GM12878 (cell line): ENCODE results near the gene RPS6KA2. TPM values are rescaled to one million over a fixed set of nuclear protein-coding genes. Genes with fewer than 3 reads are reported as not detected.

Experiments used
- ATAC-seq: fragments of 200-7000 bp; cut with Tn5 transposase; 3 replicates; pipeline ENCODE4 v1.9.1; 2020; ENCODE audit warnings: mild to moderate bottlenecking, moderate library complexity
- BruUV-seq: library from RNA; stranded (reverse); fragments of 400-500 nt; replicated peaks from 2 replicates; lab custom pipeline; 2021; lab: Mats Ljungman, UMichigan
- CTCF ChIA-PET: fragments of 300-600 bp; sonication (Branson Sonifier 250); formaldehyde crosslinking; extraction: SDS; loops from one replicate; lab custom pipeline; 2021; ENCODE audit warnings: inconsistent platforms; lab: Yijun Ruan, JAX
- POLR2A ChIA-PET: fragments of 350-600 bp; formaldehyde crosslinking; extraction: SDS; loops from one replicate; lab custom pipeline; 2021; ENCODE audit warnings: inconsistent platforms; lab: Charles Lee
- RAD21 ChIA-PET: fragments of 300-600 bp; sonication (Branson Sonifier 250); formaldehyde crosslinking; loops from one replicate; lab custom pipeline; 2023; ENCODE audit warnings: antibody characterized with exemption; ENCODE audit not compliant: unreplicated experiment; lab: Charles Lee
- SMC1A ChIA-PET: fragments of 300-600 bp; sonication (Branson Sonifier 250); formaldehyde crosslinking; loops from one replicate; lab custom pipeline; 2023; ENCODE audit not compliant: unreplicated experiment, uncharacterized antibody; lab: Charles Lee
- DNase-seq: peaks from one replicate; pipeline ENCODE4 v3.0.0-alpha.2; 2011; ENCODE audit warnings: low read depth, low spot score
- FAIRE-seq: peaks from 3 replicates; lab custom pipeline; 2011; peaks lifted over from hg19 to GRCh38; lab: Jason Lieb, UNC
- H2AFZ ChIP-seq: 2 replicates; pipeline ENCODE4 v1.6.0; 2011; ENCODE audit warnings: low read depth, low read length, control low read depth; ENCODE audit not compliant: control insufficient read depth
- H3K27ac ChIP-seq: 2 replicates; pipeline ENCODE4 v1.5.1; 2011; ENCODE audit warnings: control low read depth; ENCODE audit not compliant: control insufficient read depth, insufficient read depth
- H3K27me3 ChIP-seq, 2 experiments: replicated peaks in 1 of 2; 2 replicates each; pipeline versions ENCODE4 v1.6.0 to v1.6.1; 2011; ENCODE audit warnings: low read length in 1 of 2; ENCODE audit not compliant: control insufficient read depth in 2 of 2, insufficient read depth in 2 of 2
- H3K36me3 ChIP-seq, 2 experiments: 2 replicates each; pipeline ENCODE4 v1.5.1; 2011; ENCODE audit warnings: low read length in 1 of 2; ENCODE audit not compliant: control insufficient read depth in 2 of 2, insufficient read depth in 2 of 2
- H3K4me1 ChIP-seq: 2 replicates; pipeline ENCODE4 v1.6.1; 2011; ENCODE audit warnings: mild to moderate bottlenecking, low read length, moderate library complexity, mixed read lengths; ENCODE audit not compliant: control insufficient read depth, insufficient read depth
- H3K4me2 ChIP-seq: 2 replicates; pipeline ENCODE4 v1.6.0; 2011; ENCODE audit warnings: control low read depth; ENCODE audit not compliant: control insufficient read depth, insufficient read depth
- H3K4me3 ChIP-seq: fragments of 200-600 bp; sonication (generic); 2 replicates; pipeline ENCODE4 v1.5.1; 2016
- H3K79me2 ChIP-seq: 2 replicates; pipeline ENCODE4 v1.6.0; 2011; ENCODE audit warnings: low read length; ENCODE audit not compliant: control insufficient read depth, insufficient read depth
- H3K9ac ChIP-seq: 2 replicates; pipeline ENCODE4 v1.8.0; 2011; ENCODE audit warnings: low read length, control low read depth, mixed read lengths; ENCODE audit not compliant: control insufficient read depth, insufficient read depth
- H3K9me3 ChIP-seq: replicated peaks from 3 replicates; pipeline ENCODE4 v1.5.1; 2011; ENCODE audit warnings: mild to moderate bottlenecking, low read length; ENCODE audit not compliant: control insufficient read depth, insufficient read depth
- H4K20me1 ChIP-seq: 2 replicates; pipeline ENCODE4 v1.6.0; 2011; ENCODE audit not compliant: control insufficient read depth, insufficient read depth
- ATF7 ChIP-seq: fragments of 450-650 bp; IDR thresholded peaks from 2 replicates; pipeline ENCODE4 v1.6.1; 2016; ENCODE audit warnings: low read depth, mild to moderate bottlenecking
- CHD4 ChIP-seq: fragments of 200-600 bp; sonication (generic); IDR thresholded peaks from 2 replicates; pipeline ENCODE4 v1.6.1; 2016; ENCODE audit warnings: mild to moderate bottlenecking
- CREM ChIP-seq: IDR thresholded peaks from 2 replicates; pipeline ENCODE4 v1.6.1; 2014; ENCODE audit warnings: antibody characterized with exemption, low read depth
- EGR1 ChIP-seq, 2 experiments: IDR thresholded peaks; 1 replicate in 1 of 2; 2 replicates in 1 of 2; pipeline ENCODE4 v1.6.1; 2011 to 2012; ENCODE audit warnings: low read depth in 2 of 2, low read length in 2 of 2, borderline replicate concordance in 1 of 2, mild to moderate bottlenecking in 1 of 2, moderate library complexity in 1 of 2
- HCFC1 ChIP-seq: fragments of 150-350 bp; IDR thresholded peaks from 2 replicates; pipeline ENCODE4 v1.6.1; 2014; ENCODE audit warnings: low read length
- IKZF1 ChIP-seq: fragments of 450-650 bp; conservative IDR thresholded peaks from 2 replicates; pipeline ENCODE4 v1.6.1; 2017; ENCODE audit warnings: antibody characterized with exemption, mild to moderate bottlenecking
- LARP7 ChIP-seq: fragments of 450-650 bp; IDR thresholded peaks from 2 replicates; pipeline ENCODE4 v1.6.1; 2017; ENCODE audit warnings: mild to moderate bottlenecking
- NRF1 ChIP-seq: conservative IDR thresholded peaks from 2 replicates; pipeline ENCODE4 v1.6.1; 2011; ENCODE audit warnings: mild to moderate bottlenecking, low read depth, low read length, improper control_type of control experiment
- PML ChIP-seq: IDR thresholded peaks from 2 replicates; pipeline ENCODE4 v1.6.1; 2012; ENCODE audit warnings: low read length, inconsistent platforms
- RFX5 ChIP-seq: IDR thresholded peaks from 2 replicates; pipeline ENCODE4 v1.6.1; 2011; ENCODE audit warnings: low read depth, low read length, improper control_type of control experiment
- SMC3 ChIP-seq: IDR thresholded peaks from 2 replicates; pipeline ENCODE4 v1.6.1; 2011; ENCODE audit warnings: low read length, improper control_type of control experiment, borderline replicate concordance
- TBL1XR1 ChIP-seq: IDR thresholded peaks from 2 replicates; pipeline ENCODE4 v1.6.1; 2012; ENCODE audit warnings: low read depth, low read length, improper control_type of control experiment
- WGBS: methylation state at CpG from one replicate; pipeline ENCODE4 v1.1.6; 2016; ENCODE audit warnings: low lambda C conversion rate; ENCODE audit not compliant: insufficient replicate concordance, insufficient coverage; ENCODE audit errors: missing lambda C conversion rate; 5-methylcytosine and 5-hydroxymethylcytosine counted together
- in situ Hi-C: fragments of 300-500 bp; cut with MboI; formaldehyde crosslinking; loops from 9 replicates; pipeline ENCODE4 v1.14.3; 2018; ENCODE audit warnings: mixed read lengths
- intact Hi-C: fragments of 100-400 bp; cut with micrococcal nuclease; formaldehyde crosslinking; loops from one replicate; pipeline ENCODE4 v1.14.2; 2022; ENCODE audit not compliant: unreplicated experiment
- polyA plus RNA-seq, 11 experiments: library from polyadenylated mRNA; depleted of rRNA in 4 of 11; unstranded in 6 of 11; stranded (reverse) in 5 of 11; fragments of >200 nt; fragmentation: Nextera tagmentation in 4 of 11; fragmentation: Illumina TruSeq in 1 of 11; extraction: Ambion mirVana in 4 of 11; extraction: Trizol in 1 of 11; gene quantifications; 1 replicate in 1 of 11; 2 replicates in 10 of 11; pipeline versions ENCODE4 v1.2.1 to v1.2.3, GENCODE V29; 2011 to 2016; ENCODE audit warnings: inconsistent platforms in 2 of 11, missing spikeins in 2 of 11, low read depth in 1 of 11
- total RNA-seq, 4 experiments: library from RNA; depleted of rRNA in 3 of 4; stranded (reverse); fragments of >200 nt in 3 of 4; fragmentation: Illumina TruSeq in 1 of 4; extraction: Trizol in 1 of 4; gene quantifications; 2 replicates each; pipeline versions ENCODE4 v1.2.1 to v1.2.3, GENCODE V29; 2013 to 2021
- TF ChIP-seq, protein P1 (sequence below): fragments of 150-350 bp; IDR thresholded peaks from 2 replicates; pipeline ENCODE4 v1.6.1; 2014; ENCODE audit warnings: mild to moderate bottlenecking, low read depth, low read length
- TF ChIP-seq, protein P2 (sequence below): IDR thresholded peaks from 2 replicates; pipeline ENCODE4 v1.6.1; 2011; ENCODE audit warnings: mild to moderate bottlenecking, low read depth, low read length, moderate library complexity; ENCODE audit not compliant: insufficient replicate concordance
- TF ChIP-seq, protein P3 (sequence below): fragments of 450-650 bp; IDR thresholded peaks from 2 replicates; pipeline ENCODE4 v1.6.1; 2017; ENCODE audit warnings: mild to moderate bottlenecking

RPS6KA2 gene
- total and polyA plus RNA-seq, 10 of the 15 experiments (the other 5 are each of a cell fraction or from before 2014, with no cell fraction given), result 0.02 to 1.0 (median 0.22) TPM; not detected in 1

DNA sequence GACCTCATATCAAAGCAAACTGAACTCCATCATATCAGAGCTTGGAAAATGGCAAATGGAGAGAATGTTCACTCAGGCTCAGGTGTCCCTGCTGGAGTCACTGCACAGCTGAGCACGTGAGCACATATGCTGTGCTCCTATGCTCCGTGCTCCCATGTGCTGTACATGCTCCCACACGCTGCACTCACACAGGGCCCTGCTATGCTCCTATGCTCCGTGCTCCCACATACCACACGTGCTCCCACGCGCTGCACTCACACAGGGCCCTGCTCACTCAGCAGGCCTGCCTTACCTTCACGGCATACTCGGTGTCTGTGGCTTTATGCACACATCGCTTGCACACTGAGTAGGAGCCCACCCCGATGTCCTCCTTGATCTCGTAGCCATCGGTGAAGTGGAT lies 178.6 kb downstream of the RPS6KA2 start:
- Histone ChIP-seq H3K9ac (no peak overlapping the region), H3K79me2 (no peaks in the 10 kb centered on the region), H3K4me3 (no peak overlapping the region), H3K9me3 (no peaks in the 10 kb centered on the region; the same call in 2 of the 3 replicates), H3K4me2 (no peak overlapping the region), H3K27me3 (no peaks in the 10 kb centered on the region), H4K20me1 (no peaks in the 10 kb centered on the region), H3K27ac (no peak overlapping the region), H3K36me3 (no peaks in the 10 kb centered on the region), H3K4me1 (no peaks in the 10 kb centered on the region), H2AFZ (no peak overlapping the region)
- no peak for ATAC-seq
- in situ Hi-C loops (no loop called here), intact Hi-C loops (no loop called here)
- ChIA-PET POLR2A (no interaction called here), RAD21 (no interaction called here), CTCF (no interaction called here), SMC1A (no interaction called here)
- WGBS, result 54% methylated on average over 13 of the region's 13 CpGs
- no TSS peak for BruUV-seq
- FAIRE-seq, result no peak
- no peak for TF ChIP-seq CREM
- TF ChIP-seq HCFC1, result no peak
- TF ChIP-seq EGR1 (IDR thresholded peaks at IDR 0.05; ENCODE audit: borderline replicate concordance in 1 of 2, low read depth in 2 of 2, low read length in 2 of 2), result no peak
- TF ChIP-seq CHD4, result no peak
- TF ChIP-seq LARP7, result no peak
- TF ChIP-seq, protein P1, sequence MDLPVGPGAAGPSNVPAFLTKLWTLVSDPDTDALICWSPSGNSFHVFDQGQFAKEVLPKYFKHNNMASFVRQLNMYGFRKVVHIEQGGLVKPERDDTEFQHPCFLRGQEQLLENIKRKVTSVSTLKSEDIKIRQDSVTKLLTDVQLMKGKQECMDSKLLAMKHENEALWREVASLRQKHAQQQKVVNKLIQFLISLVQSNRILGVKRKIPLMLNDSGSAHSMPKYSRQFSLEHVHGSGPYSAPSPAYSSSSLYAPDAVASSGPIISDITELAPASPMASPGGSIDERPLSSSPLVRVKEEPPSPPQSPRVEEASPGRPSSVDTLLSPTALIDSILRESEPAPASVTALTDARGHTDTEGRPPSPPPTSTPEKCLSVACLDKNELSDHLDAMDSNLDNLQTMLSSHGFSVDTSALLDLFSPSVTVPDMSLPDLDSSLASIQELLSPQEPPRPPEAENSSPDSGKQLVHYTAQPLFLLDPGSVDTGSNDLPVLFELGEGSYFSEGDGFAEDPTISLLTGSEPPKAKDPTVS, result no peak
- no peak for DNase-seq

DNA sequence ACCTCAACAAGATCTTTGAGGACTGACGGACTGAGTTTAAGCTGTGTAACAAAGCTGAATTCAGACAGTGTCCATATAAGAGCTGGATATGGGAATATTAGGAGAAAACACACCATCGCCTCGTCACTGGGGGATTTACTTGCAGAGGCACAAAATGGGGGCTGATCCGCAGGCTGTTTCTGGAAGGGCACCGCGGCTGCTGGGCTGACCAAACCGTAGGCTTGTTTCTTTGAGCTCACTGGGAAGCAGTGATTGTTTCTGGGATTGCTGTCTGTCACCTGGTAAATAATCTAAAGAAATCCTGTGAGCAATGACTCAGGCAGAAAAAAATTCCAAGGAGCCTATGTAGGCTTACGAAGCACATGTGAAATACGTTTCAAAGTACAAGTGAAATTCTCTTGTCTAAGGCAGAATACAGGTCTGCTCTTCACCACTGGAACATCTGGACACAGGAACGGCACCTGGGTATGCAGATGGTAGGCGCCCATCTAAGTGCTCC lies 180.4 kb downstream of the RPS6KA2 start:
- WGBS, result 69% methylated on average over 11 of the region's 11 CpGs

More for the DNA sequence above, 180.4 kb downstream of the RPS6KA2 start:
- H3K4me2 ChIP-seq, result no peak overlapping the region
- H3K9ac ChIP-seq, result no peak overlapping the region
- POLR2A ChIA-PET, result no interaction called here
- no peak overlapping the region for H2AFZ ChIP-seq
- SMC1A ChIA-PET, result no interaction called here
- CTCF ChIA-PET, result interaction anchor here (1.0 kb wide), 1 partner anchor 12 kb away, joined by 3 read pairs; no protein-coding TSS in a partner anchor
- no peaks in the 10 kb centered on the region for H4K20me1 ChIP-seq
- H3K79me2 ChIP-seq, result no peaks in the 10 kb centered on the region
- ATAC-seq (no peak), FAIRE-seq (no peak), DNase-seq (no peak)
- BruUV-seq, result no TSS peak
- TF ChIP-seq, protein P2, sequence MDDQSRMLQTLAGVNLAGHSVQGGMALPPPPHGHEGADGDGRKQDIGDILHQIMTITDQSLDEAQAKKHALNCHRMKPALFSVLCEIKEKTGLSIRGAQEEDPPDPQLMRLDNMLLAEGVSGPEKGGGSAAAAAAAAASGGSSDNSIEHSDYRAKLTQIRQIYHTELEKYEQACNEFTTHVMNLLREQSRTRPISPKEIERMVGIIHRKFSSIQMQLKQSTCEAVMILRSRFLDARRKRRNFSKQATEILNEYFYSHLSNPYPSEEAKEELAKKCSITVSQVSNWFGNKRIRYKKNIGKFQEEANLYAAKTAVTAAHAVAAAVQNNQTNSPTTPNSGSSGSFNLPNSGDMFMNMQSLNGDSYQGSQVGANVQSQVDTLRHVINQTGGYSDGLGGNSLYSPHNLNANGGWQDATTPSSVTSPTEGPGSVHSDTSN, result no peak
- TF ChIP-seq RFX5, result no peak
- no peak for TF ChIP-seq PML
- no peak for TF ChIP-seq TBL1XR1
- no peak for TF ChIP-seq SMC3
- TF ChIP-seq IKZF1, result no peak
- no peak for TF ChIP-seq NRF1
- no peak for TF ChIP-seq ATF7
- TF ChIP-seq, protein P3, sequence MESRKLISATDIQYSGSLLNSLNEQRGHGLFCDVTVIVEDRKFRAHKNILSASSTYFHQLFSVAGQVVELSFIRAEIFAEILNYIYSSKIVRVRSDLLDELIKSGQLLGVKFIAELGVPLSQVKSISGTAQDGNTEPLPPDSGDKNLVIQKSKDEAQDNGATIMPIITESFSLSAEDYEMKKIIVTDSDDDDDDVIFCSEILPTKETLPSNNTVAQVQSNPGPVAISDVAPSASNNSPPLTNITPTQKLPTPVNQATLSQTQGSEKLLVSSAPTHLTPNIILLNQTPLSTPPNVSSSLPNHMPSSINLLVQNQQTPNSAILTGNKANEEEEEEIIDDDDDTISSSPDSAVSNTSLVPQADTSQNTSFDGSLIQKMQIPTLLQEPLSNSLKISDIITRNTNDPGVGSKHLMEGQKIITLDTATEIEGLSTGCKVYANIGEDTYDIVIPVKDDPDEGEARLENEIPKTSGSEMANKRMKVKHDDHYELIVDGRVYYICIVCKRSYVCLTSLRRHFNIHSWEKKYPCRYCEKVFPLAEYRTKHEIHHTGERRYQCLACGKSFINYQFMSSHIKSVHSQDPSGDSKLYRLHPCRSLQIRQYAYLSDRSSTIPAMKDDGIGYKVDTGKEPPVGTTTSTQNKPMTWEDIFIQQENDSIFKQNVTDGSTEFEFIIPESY, result no peak
- no peak for TF ChIP-seq CHD4
- intact Hi-C loops, result no loop called here
- in situ Hi-C loops, result no loop called here
- RAD21 ChIA-PET, result no interaction called here
- no peak overlapping the region for H3K4me3 ChIP-seq
- no peaks in the 10 kb centered on the region; the same call in 2 of the 3 replicates for H3K9me3 ChIP-seq
- H3K36me3 ChIP-seq, result no peaks in the 10 kb centered on the region
- no peaks in the 10 kb centered on the region for H3K4me1 ChIP-seq
- H3K27me3 ChIP-seq, result no peaks in the 10 kb centered on the region
- no peak overlapping the region for H3K27ac ChIP-seq
